Measurements from ENCODE around the gene NR2F1-AS1. TPM values are rescaled to one million over a fixed set of nuclear protein-coding genes. Genes with fewer than 3 reads are reported as not detected.
"Not testable (repeated sequence)": the region's sequence is repeated elsewhere in the genome, so short reads cannot be mapped to it uniquely, and the experiment has no call there.

The NR2F1-AS1 gene
- total RNA-seq, 1 donor from 2014 or later = 13.6 TPM

GRCh38 chr5:93395010-93395409, 186.0 kb downstream of the NR2F1-AS1 start:
- Mint-ChIP-seq H3K27ac (peak overlapping the region; percentile 79), H3K9me3 (peaks cover 48% of the 10 kb centered on the region), H3K4me3 (no peak overlapping the region), H3K36me3 (peaks cover 14% of the 10 kb centered on the region), H3K27me3 (ENCODE audit: low read depth) (no peaks in the 10 kb centered on the region), H3K4me1 (peaks cover 19% of the 10 kb centered on the region)
- no peak for DNase-seq (ENCODE audit: low spot score in 2 of 2, unreplicated experiment in 2 of 2)
- no peak for TF ChIP-seq CTCF (IDR thresholded peaks at IDR 0.05; ENCODE audit: unreplicated experiment)

DNA sequence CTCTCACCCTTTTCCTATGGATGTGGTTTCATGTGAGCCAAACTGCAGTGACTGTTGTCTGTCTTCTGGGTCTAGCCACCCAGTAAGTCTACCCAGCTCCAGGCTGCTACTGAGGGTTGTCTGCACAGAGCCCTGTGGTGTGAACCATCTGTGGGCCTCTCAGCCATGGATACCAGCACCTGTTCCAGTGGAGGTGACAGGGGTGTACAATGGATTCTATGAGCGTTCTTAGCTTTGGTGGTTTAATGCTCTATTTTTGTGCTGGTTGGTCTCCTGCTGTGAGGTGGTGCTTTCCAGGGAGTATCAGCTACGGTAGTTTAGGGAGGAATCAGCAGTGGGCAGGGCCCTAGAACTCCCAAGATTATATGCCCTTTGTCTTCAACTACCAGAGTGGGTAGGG, 186.7 kb downstream of the NR2F1-AS1 start:
- Mint-ChIP-seq H3K27me3 (ENCODE audit: low read depth) (no peaks in the 10 kb centered on the region), H3K9me3 (peaks cover 52% of the 10 kb centered on the region), H3K27ac (no peak overlapping the region), H3K36me3 (peaks cover 14% of the 10 kb centered on the region), H3K4me1 (peaks cover 18% of the 10 kb centered on the region), H3K4me3 (no peak overlapping the region)
- no peak for TF ChIP-seq CTCF (IDR thresholded peaks at IDR 0.05; ENCODE audit: unreplicated experiment)
- no peak for DNase-seq (ENCODE audit: low spot score in 2 of 2, unreplicated experiment in 2 of 2)

- H3K4me3 Mint-ChIP-seq; DNase-seq (ENCODE audit: low spot score in 2 of 2, unreplicated experiment in 2 of 2); H3K27me3 Mint-ChIP-seq (ENCODE audit: low read depth); H3K27ac Mint-ChIP-seq: not testable (repeated sequence)
- H3K36me3 Mint-ChIP-seq = peaks cover 14% of the 10 kb centered on the region
- peaks cover 45% of the 10 kb centered on the region for H3K9me3 Mint-ChIP-seq
- peaks cover 13% of the 10 kb centered on the region for H3K4me1 Mint-ChIP-seq
Observed at GRCh38 chr5:93391169-93391568, 189.8 kb downstream of the NR2F1-AS1 start.

DNA sequence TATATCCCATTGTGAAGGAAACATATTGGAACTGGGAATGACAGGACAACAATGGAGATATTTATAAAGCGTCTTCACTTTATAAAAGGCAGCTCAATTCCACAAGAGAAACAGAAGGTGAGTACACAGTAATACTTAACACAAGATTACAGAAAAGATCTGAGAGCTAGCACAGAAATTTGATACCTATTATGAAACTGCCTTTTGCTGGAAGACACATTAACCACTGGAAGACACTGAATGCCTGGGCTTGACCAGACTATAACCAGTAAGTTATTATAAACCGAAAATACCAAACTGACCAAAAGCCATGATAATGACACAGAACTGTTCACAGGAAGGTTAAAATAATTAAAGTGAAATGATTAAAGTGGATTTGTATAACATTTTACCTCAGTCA, 195.4 kb downstream of the NR2F1-AS1 start:
- H3K27me3 Mint-ChIP-seq (ENCODE audit: low read depth) = no peaks in the 10 kb centered on the region
- DNase-seq (ENCODE audit: low spot score in 2 of 2, unreplicated experiment in 2 of 2) = no peak
- no peak overlapping the region for H3K4me3 Mint-ChIP-seq

DNA sequence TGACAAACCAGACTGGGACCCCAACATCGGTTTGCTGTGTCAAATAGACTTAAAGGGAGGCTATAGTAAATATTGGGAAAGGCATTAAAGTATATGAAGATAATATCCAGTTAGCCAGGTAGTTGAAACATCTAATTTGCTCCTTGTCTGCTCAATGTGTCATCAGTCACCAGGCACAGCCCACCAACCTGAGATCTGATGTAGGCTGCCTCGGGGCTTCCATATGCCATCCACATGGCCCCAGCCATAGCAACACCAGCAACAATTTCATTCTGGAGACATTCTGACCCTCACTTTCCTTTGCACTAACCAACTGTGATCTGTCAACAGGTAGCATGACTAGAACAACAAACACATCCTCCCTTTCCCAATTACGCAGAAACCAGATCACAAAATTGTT, 196.0 kb downstream of the NR2F1-AS1 start:
- H3K4me1 Mint-ChIP-seq = peaks cover 8% of the 10 kb centered on the region
- no peak overlapping the region for H3K4me3 Mint-ChIP-seq
- H3K36me3 Mint-ChIP-seq = peaks cover under 1% of the 10 kb centered on the region
- no peak overlapping the region for H3K27ac Mint-ChIP-seq
- no peak for TF ChIP-seq CTCF (IDR thresholded peaks at IDR 0.05; ENCODE audit: unreplicated experiment)
- H3K9me3 Mint-ChIP-seq = peaks cover 8% of the 10 kb centered on the region
- no peaks in the 10 kb centered on the region for H3K27me3 Mint-ChIP-seq (ENCODE audit: low read depth)
- no peak for DNase-seq (ENCODE audit: low spot score in 2 of 2, unreplicated experiment in 2 of 2)

More for the DNA sequence above, 195.4 kb downstream of the NR2F1-AS1 start:
- peaks cover 5% of the 10 kb centered on the region for H3K36me3 Mint-ChIP-seq
- TF ChIP-seq CTCF (IDR thresholded peaks at IDR 0.05; ENCODE audit: unreplicated experiment) = no peak
- peaks cover 8% of the 10 kb centered on the region for H3K4me1 Mint-ChIP-seq
- peaks cover 14% of the 10 kb centered on the region for H3K9me3 Mint-ChIP-seq
- no peak overlapping the region for H3K27ac Mint-ChIP-seq

DNA sequence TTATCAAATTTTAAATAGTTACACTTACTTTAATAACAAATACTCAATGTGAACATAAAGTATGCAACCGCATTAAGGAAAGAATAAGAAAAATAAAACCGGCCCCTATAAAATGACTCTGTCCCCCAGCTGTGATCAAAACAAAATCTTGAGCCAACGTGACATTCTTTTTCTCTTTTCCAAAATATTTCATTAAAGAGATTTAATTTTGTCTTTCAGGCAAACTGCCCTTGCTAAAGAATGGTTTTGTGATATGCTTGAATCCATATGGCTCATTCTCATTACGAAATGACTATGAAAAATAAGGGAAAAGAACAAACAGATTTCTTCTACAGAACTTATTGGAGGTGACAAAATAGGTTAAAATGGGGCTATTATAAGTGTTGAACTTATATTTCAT, 197.0 kb downstream of the NR2F1-AS1 start:
- Mint-ChIP-seq H3K4me1 (peaks cover 8% of the 10 kb centered on the region), H3K9me3 (peaks cover 2% of the 10 kb centered on the region)

More for the DNA sequence above, 197.0 kb downstream of the NR2F1-AS1 start:
- no peak overlapping the region for H3K27ac Mint-ChIP-seq
- no peak overlapping the region for H3K4me3 Mint-ChIP-seq
- TF ChIP-seq CTCF (IDR thresholded peaks at IDR 0.05; ENCODE audit: unreplicated experiment) = no peak
- H3K27me3 Mint-ChIP-seq (ENCODE audit: low read depth) = no peaks in the 10 kb centered on the region
- no peaks in the 10 kb centered on the region for H3K36me3 Mint-ChIP-seq
- no peak for DNase-seq (ENCODE audit: low spot score in 2 of 2, unreplicated experiment in 2 of 2)
